Activated B cell treated with CpG ODN at 0.5 μM for 24 hours (primary cell): ENCODE data around the gene TMEM132A. TPM values are rescaled to one million over a fixed set of nuclear protein-coding genes. Genes with fewer than 3 reads are reported as not detected.

Experiments used
- ATAC-seq: fragments of 200-7000 bp; cut with Tn5 transposase; one replicate; pipeline ENCODE4 v1.10.0; 2021; ENCODE audit warnings: low read depth, mild to moderate bottlenecking, moderate library complexity
- CTCF ChIA-PET: fragments of 350-600 bp; sonication (Branson Sonifier 250); formaldehyde crosslinking; loops from one replicate; lab custom pipeline; 2021; ENCODE audit warnings: antibody characterized with exemption; lab: Charles Lee
- POLR2A ChIA-PET: fragments of 350-600 bp; sonication (Branson Sonifier 250); formaldehyde crosslinking; loops from one replicate; lab custom pipeline; 2021; ENCODE audit warnings: antibody characterized with exemption; lab: Charles Lee
- DNase-seq: peaks from one replicate; pipeline ENCODE4 v3.0.0; 2022
- H3K27ac Mint-ChIP-seq: one replicate; pipeline ENCODE4 v1.8.0; 2020; ENCODE audit warnings: mixed read lengths
- H3K27me3 Mint-ChIP-seq: one replicate; pipeline ENCODE4 v1.8.0; 2021; ENCODE audit warnings: mixed read lengths
- H3K36me3 Mint-ChIP-seq: one replicate; pipeline ENCODE4 v1.8.0; 2021; ENCODE audit warnings: low read depth, mixed read lengths
- H3K4me1 Mint-ChIP-seq: one replicate; pipeline ENCODE4 v1.8.0; 2021; ENCODE audit warnings: mixed read lengths
- H3K4me3 Mint-ChIP-seq: one replicate; pipeline ENCODE4 v1.8.0; 2020; ENCODE audit warnings: mild to moderate bottlenecking, mixed read lengths
- H3K9me3 Mint-ChIP-seq: one replicate; pipeline ENCODE4 v1.8.0; 2020; ENCODE audit warnings: mixed read lengths
- CTCF ChIP-seq: fragments of 200-600 bp; IDR thresholded peaks from one replicate; pipeline ENCODE4 v1.8.0; 2022; ENCODE audit warnings: antibody characterized with exemption, mild to moderate bottlenecking
- intact Hi-C: fragments of 100-400 bp; cut with micrococcal nuclease; formaldehyde crosslinking; loops from one replicate; pipeline ENCODE4 v1.15.1; 2024
- total RNA-seq: library from RNA; stranded (reverse); gene quantifications from 2 replicates; pipeline ENCODE4 v1.2.3, GENCODE V29; 2022

TMEM132A gene
- total RNA-seq, 1 donor from 2014 or later, result 8.7 TPM

DNA sequence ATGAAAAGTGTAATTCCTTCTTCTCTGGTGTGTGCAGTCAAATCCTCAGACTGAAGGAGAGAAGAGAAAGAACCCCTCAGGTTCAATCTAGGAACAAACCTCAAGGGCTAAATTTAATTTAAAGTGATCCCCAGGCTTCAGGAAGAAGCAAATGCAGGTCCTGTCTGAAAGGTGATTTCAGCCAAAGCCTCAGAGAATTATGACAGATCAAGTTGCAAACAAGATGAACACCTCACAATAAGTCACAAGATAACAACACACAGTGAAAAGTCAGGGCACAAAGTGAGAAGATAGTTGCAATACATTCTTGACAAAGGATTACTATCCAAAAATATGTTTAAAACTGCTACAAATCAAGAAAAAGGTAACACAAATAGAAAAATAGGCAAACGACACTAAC is 45.2 kb upstream of the TMEM132A start:
- intact Hi-C loops, result no loop called here
- Mint-ChIP-seq H3K9me3 (no peaks in the 10 kb centered on the region), H3K27ac (no peak overlapping the region), H3K4me3 (no peak overlapping the region), H3K4me1 (no peaks in the 10 kb centered on the region), H3K27me3 (no peaks in the 10 kb centered on the region), H3K36me3 (peaks cover 58% of the 10 kb centered on the region)
- no peak for TF ChIP-seq CTCF
- CTCF ChIA-PET, result no interaction called here
- DNase-seq, result no peak
- POLR2A ChIA-PET, result no interaction called here
- no peak for ATAC-seq

DNA sequence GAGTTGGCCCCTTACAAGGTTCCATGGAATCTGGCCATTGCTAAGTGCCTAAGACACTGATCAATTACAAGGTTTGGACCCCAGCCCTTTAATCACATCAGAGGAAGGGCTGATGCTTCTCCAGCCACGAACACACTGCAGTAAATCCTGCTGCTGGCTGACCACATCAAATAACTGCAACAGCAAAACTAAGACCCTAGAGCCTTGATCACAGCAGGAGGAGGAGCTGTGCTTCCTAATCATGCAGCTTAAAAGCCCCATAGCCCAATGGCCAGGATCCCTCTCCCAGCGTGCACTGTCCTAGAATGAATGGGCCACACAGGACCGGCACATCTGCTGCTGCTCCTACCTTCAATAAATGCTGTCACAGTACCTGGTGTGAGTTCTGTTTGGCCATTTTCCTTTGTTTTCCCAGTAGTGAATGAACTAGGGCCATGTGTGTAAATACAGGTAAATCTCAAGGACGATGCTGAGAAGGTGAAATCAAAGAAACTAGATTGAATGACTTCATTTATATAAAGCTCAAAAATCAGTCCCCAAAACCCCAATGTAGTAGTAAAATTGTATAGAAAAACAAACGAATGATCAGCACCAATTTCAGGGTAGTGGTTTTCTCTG is 44.2 kb upstream of the TMEM132A start:
- intact Hi-C loops, result no loop called here
- ATAC-seq (no peak), DNase-seq (no peak)
- peaks cover 63% of the 10 kb centered on the region for H3K36me3 Mint-ChIP-seq
- no peaks in the 10 kb centered on the region for H3K27me3 Mint-ChIP-seq
- no peaks in the 10 kb centered on the region for H3K4me1 Mint-ChIP-seq
- no peak for TF ChIP-seq CTCF
- no peaks in the 10 kb centered on the region for H3K9me3 Mint-ChIP-seq
- ChIA-PET CTCF (no interaction called here), POLR2A (no interaction called here)
- no peak overlapping the region for H3K27ac Mint-ChIP-seq
- no peak overlapping the region for H3K4me3 Mint-ChIP-seq

GRCh38 chr11:60880643-60881282 is 43.5 kb upstream of the TMEM132A start:
- ChIA-PET CTCF (no interaction called here), POLR2A (no interaction called here)
- ATAC-seq (no peak), DNase-seq (no peak)
- intact Hi-C loops, result no loop called here
- H3K27ac Mint-ChIP-seq, result no peak overlapping the region
- peaks cover 69% of the 10 kb centered on the region for H3K36me3 Mint-ChIP-seq
- no peaks in the 10 kb centered on the region for H3K27me3 Mint-ChIP-seq
- H3K9me3 Mint-ChIP-seq, result no peaks in the 10 kb centered on the region
- TF ChIP-seq CTCF, result no peak
- H3K4me1 Mint-ChIP-seq, result no peaks in the 10 kb centered on the region
- no peak overlapping the region for H3K4me3 Mint-ChIP-seq

DNA sequence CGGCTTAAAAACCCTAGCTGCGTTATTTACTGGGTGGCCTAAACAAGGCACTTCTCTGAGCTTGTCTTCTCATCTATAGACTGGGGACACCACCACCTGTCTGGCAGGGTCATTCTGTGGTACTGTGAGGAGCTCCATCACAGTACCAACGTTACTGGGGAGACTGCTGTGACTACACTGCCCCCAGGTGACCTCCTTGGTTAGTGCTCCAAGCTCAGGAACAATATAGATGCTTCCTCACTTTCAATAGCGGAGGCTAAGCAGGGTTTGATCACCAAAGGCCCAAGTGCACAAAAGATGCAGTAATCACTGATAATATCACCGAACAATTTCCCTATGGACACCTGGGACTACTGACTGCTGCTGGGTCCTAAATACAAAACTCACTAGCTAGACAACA is 36.7 kb upstream of the TMEM132A start:
- Mint-ChIP-seq H3K4me1 (no peaks in the 10 kb centered on the region), H3K36me3 (peaks cover 61% of the 10 kb centered on the region), H3K27ac (no peak overlapping the region), H3K9me3 (no peaks in the 10 kb centered on the region), H3K27me3 (no peaks in the 10 kb centered on the region), H3K4me3 (no peak overlapping the region)
- ChIA-PET CTCF (interaction anchor here (0.8 to 3.8 kb wide), 7 partner anchors 12 to 622 kb away, joined by 3 to 47 read pairs (median 3); no protein-coding TSS in a partner anchor), POLR2A (interaction anchor here (0.6 kb wide), 1 partner anchor 56 kb away, joined by 3 read pairs; no protein-coding TSS in a partner anchor)
- DNase-seq, result no peak
- intact Hi-C loops, result loop anchor here (1.0 kb wide), 1 partner anchor 56 kb away; no protein-coding TSS in a partner anchor
- no peak for ATAC-seq
- no peak for TF ChIP-seq CTCF

GRCh38 chr11:60889869-60890311 is 34.4 kb upstream of the TMEM132A start:
- ATAC-seq (no peak), DNase-seq (no peak)
- POLR2A ChIA-PET, result no interaction called here
- H3K4me1 Mint-ChIP-seq, result no peaks in the 10 kb centered on the region
- peaks cover 68% of the 10 kb centered on the region for H3K36me3 Mint-ChIP-seq
- H3K4me3 Mint-ChIP-seq, result no peak overlapping the region
- H3K27ac Mint-ChIP-seq, result no peak overlapping the region
- no peaks in the 10 kb centered on the region for H3K9me3 Mint-ChIP-seq
- CTCF ChIA-PET, result interaction anchor here (0.7 to 3.8 kb wide), 2 partner anchors 60 to 449 kb away, joined by 3 to 47 read pairs; no protein-coding TSS in a partner anchor
- H3K27me3 Mint-ChIP-seq, result no peaks in the 10 kb centered on the region
- no peak for TF ChIP-seq CTCF
- intact Hi-C loops, result loop anchor here (10.0 kb wide), 1 partner anchor 625 kb away; no protein-coding TSS in a partner anchor
